ENCODE data around the gene ENTREP1. TPM values are rescaled to one million over a fixed set of nuclear protein-coding genes. Genes with fewer than 3 reads are reported as not detected.

ENTREP1 gene
- polyA plus RNA-seq, 1 experiment = 0.02 TPM

DNA sequence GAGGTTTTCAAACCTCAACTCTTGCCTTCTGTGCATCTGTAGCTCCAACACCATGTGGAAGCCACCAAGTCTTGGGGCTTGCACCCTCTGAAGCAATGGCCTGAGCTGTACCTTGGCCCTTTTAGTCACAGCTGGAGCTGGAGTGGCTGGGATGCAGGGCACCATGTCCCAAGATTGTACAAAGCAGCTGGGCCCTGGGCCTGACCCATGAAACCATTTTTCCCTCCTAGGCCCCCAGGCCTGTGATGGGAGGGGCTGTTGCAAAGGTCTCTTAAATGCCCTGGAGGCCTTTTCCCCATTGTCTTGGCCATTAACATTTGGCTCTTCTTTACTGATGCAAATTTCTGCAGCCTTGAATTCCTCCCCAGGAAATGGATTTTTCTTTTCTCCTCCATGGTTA lies 11.8 kb upstream of the ENTREP1 start:
- ChIA-PET CTCF (no interaction called here), POLR2A (no interaction called here)
- Histone ChIP-seq H3K36me3 (ENCODE audit: control insufficient read depth, insufficient read depth, low read length) (no peaks in the 10 kb centered on the region), H3K27me3 (ENCODE audit: control insufficient read depth, insufficient read depth, low read length) (peaks cover 4% of the 10 kb centered on the region; the same call in 1 of the 2 replicates), H3K4me3 (ENCODE audit: low read depth, low read length) (no peak overlapping the region)
- DNase-seq (ENCODE audit: low read depth) = no peak
- no peak for TF ChIP-seq CTCF (IDR thresholded peaks at IDR 0.05; ENCODE audit: insufficient read depth, low read depth, low read length)

- ChIA-PET POLR2A (no interaction called here), CTCF (interaction anchor here (0.8 kb wide), 1 partner anchor 108 kb away, joined by 3 read pairs; no protein-coding TSS in a partner anchor)
- H3K36me3 ChIP-seq (ENCODE audit: control insufficient read depth, insufficient read depth, low read length) = no peaks in the 10 kb centered on the region
- H3K4me3 ChIP-seq (ENCODE audit: low read depth, low read length) = no peak overlapping the region
- no peak for TF ChIP-seq CTCF (IDR thresholded peaks at IDR 0.05; ENCODE audit: insufficient read depth, low read depth, low read length)
- peaks cover 5% of the 10 kb centered on the region for H3K27me3 ChIP-seq (ENCODE audit: control insufficient read depth, insufficient read depth, low read length)
- no peak for DNase-seq (ENCODE audit: low read depth)
Measured at GRCh38 chr9:69314547-69314946, 10.5 kb upstream of the ENTREP1 start.

DNA sequence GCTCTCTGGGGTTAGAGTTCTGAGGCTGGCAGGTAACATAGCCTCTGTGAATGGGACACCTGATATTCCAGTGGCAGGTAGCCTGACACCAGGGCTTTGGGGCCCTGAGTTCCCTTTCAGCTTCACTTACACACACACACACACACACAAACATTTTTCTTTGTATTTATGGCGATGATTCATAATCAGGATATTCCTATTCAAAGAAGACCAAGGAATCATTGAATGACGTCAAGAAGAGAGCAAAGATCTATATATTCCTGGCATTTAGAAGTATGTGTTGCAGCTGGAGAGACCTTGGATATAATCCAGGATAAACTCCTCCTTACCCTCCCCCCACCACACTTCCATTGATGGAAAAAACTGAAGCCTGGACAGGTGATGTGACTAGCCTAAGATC lies 7.9 kb upstream of the ENTREP1 start:
- H3K36me3 ChIP-seq (ENCODE audit: control insufficient read depth, insufficient read depth, low read length) = no peaks in the 10 kb centered on the region
- no peak for TF ChIP-seq CTCF (IDR thresholded peaks at IDR 0.05; ENCODE audit: insufficient read depth, low read depth, low read length)
- DNase-seq (ENCODE audit: low read depth) = no peak
- peaks cover 9% of the 10 kb centered on the region for H3K27me3 ChIP-seq (ENCODE audit: control insufficient read depth, insufficient read depth, low read length)
- POLR2A ChIA-PET = no interaction called here
- H3K4me3 ChIP-seq (ENCODE audit: low read depth, low read length) = no peak overlapping the region
- CTCF ChIA-PET = no interaction called here

DNA sequence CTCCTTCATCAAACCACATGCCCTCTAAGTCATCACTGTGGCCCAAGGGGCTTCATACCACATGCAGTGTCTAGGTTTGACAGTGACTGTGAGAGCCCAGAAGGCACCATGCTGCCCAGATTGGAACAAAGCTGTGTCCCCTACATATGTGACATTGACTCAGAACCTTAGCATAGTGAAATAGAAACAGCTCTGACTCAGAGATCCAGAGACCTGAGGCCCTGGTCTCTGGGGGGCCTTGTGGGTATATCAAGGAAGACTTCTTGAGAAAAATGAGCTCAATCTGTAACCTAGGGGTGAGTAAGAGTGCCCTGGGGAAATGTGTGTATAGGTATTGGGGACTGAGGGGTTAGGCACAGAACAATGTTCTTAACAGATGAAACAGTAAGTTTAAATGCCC lies 7.1 kb upstream of the ENTREP1 start:
- peaks cover 9% of the 10 kb centered on the region for H3K27me3 ChIP-seq (ENCODE audit: control insufficient read depth, insufficient read depth, low read length)
- no peak for TF ChIP-seq CTCF (IDR thresholded peaks at IDR 0.05; ENCODE audit: insufficient read depth, low read depth, low read length)
- no peak overlapping the region for H3K4me3 ChIP-seq (ENCODE audit: low read depth, low read length)
- CTCF ChIA-PET = no interaction called here
- no peak for DNase-seq (ENCODE audit: low read depth)
- POLR2A ChIA-PET = no interaction called here
- H3K36me3 ChIP-seq (ENCODE audit: control insufficient read depth, insufficient read depth, low read length) = no peaks in the 10 kb centered on the region

DNA sequence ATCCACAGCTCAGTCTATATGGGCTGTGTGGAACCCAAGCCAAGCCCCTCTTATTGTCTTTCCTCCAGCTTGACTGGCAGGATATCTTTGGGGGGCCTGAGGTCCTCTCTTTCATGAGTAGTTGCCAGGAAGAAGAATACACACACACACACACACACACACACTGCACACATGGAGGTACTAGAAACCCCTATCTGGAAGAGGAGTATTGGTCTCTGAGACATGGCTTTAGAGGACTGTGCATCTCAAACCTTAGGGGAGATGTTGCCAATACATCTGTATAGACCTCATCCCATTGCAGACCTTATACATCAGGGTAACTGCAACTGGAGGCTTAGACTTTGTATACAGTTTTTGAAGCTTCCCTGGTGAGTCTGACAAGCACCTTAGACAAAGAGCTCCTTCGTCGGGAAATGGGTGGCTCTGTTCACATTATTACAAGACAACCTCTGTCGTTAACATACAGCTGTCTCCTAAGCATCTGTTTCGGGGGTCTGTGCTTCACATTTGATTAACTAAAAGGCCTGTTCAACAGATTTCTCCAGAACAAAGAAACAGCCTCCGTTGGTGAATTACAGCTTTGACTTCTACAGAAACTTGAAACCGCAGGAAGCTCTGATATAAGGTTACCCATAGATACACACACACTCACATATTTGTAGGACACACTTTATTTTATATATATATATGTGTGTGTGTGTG lies 5.5 kb upstream of the ENTREP1 start:
- no peaks in the 10 kb centered on the region for H3K36me3 ChIP-seq (ENCODE audit: control insufficient read depth, insufficient read depth, low read length)
- ChIA-PET CTCF (interaction anchor here (0.9 kb wide), 1 partner anchor 17 kb away, joined by 3 read pairs; no protein-coding TSS in a partner anchor), POLR2A (no interaction called here)
- no peak for DNase-seq (ENCODE audit: low read depth)
- H3K27me3 ChIP-seq (ENCODE audit: control insufficient read depth, insufficient read depth, low read length) = peaks cover 16% of the 10 kb centered on the region
- no peak for TF ChIP-seq CTCF (IDR thresholded peaks at IDR 0.05; ENCODE audit: insufficient read depth, low read depth, low read length)
- H3K4me3 ChIP-seq (ENCODE audit: low read depth, low read length) = no peak overlapping the region
